Measurements from ENCODE around the gene DTNA.

DNA sequence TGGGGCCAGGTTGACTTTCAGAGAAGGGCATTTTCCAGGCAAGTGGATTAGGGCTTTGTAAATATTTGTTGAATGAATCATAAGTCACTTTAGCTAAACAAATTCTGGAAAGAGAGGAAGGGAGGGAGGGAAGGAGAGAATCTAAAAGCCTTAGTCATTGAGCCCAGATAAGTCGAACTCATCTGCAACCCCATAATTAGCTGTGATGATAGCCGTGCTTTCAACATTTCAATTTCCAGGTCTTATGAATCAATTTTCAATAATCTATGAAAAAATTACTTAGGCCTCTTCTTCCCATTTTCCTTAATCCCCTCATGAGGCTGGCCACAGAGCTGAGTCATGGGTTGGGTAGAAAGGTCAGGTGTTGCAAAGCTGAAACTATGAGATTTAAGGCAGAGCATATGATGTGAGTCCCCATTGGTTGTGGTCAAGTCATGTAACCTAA, 219.3 kb downstream of the DTNA start:
- TF ChIP-seq, protein P1, sequence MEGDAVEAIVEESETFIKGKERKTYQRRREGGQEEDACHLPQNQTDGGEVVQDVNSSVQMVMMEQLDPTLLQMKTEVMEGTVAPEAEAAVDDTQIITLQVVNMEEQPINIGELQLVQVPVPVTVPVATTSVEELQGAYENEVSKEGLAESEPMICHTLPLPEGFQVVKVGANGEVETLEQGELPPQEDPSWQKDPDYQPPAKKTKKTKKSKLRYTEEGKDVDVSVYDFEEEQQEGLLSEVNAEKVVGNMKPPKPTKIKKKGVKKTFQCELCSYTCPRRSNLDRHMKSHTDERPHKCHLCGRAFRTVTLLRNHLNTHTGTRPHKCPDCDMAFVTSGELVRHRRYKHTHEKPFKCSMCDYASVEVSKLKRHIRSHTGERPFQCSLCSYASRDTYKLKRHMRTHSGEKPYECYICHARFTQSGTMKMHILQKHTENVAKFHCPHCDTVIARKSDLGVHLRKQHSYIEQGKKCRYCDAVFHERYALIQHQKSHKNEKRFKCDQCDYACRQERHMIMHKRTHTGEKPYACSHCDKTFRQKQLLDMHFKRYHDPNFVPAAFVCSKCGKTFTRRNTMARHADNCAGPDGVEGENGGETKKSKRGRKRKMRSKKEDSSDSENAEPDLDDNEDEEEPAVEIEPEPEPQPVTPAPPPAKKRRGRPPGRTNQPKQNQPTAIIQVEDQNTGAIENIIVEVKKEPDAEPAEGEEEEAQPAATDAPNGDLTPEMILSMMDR (IDR thresholded peaks at IDR 0.05; ENCODE audit: low read depth, low read length, poor library complexity, severe bottlenecking): no peak
- no peak for TF ChIP-seq EZH2phosphoT487 (IDR thresholded peaks at IDR 0.05; ENCODE audit: borderline replicate concordance, low read length)

Measured in DOHH2 (cell line).